Activated CD8-positive, alpha-beta T cell treated with anti-CD3 and anti-CD28 coated beads for 36 hours (primary cell): ENCODE results near the gene EYS. TPM values are rescaled to one million over a fixed set of nuclear protein-coding genes. Genes with fewer than 3 reads are reported as not detected.

Source experiments
- ATAC-seq: fragments of 200-7000 bp; cut with Tn5 transposase; one replicate; pipeline ENCODE4 v1.10.0; 2021; ENCODE audit warnings: mild to moderate bottlenecking, moderate library complexity
- CTCF ChIA-PET: fragments of 350-600 bp; sonication (Branson Sonifier 250); formaldehyde crosslinking; loops from one replicate; lab custom pipeline; 2021; ENCODE audit warnings: antibody characterized with exemption; lab: Charles Lee
- POLR2A ChIA-PET: fragments of 350-600 bp; sonication (Branson Sonifier 250); formaldehyde crosslinking; loops from one replicate; lab custom pipeline; 2021; ENCODE audit warnings: antibody characterized with exemption; lab: Charles Lee
- DNase-seq: peaks from one replicate; pipeline ENCODE4 v3.0.0-alpha.2; 2020
- H3K27ac Mint-ChIP-seq: one replicate; pipeline ENCODE4 v1.8.0; 2021; ENCODE audit warnings: mild to moderate bottlenecking, mixed read lengths
- H3K27me3 Mint-ChIP-seq: one replicate; pipeline ENCODE4 v1.8.0; 2021; ENCODE audit warnings: mixed read lengths
- H3K36me3 Mint-ChIP-seq: one replicate; pipeline ENCODE4 v1.8.0; 2021; ENCODE audit warnings: low read depth, mixed read lengths
- H3K4me1 Mint-ChIP-seq: one replicate; pipeline ENCODE4 v1.8.0; 2021; ENCODE audit warnings: low read depth, mixed read lengths
- H3K4me3 Mint-ChIP-seq: one replicate; pipeline ENCODE4 v1.8.0; 2021; ENCODE audit warnings: mild to moderate bottlenecking, moderate library complexity, mixed read lengths
- H3K9me3 Mint-ChIP-seq: one replicate; pipeline ENCODE4 v1.8.0; 2021; ENCODE audit warnings: mixed read lengths
- CTCF ChIP-seq: fragments of 200-600 bp; IDR thresholded peaks from one replicate; pipeline ENCODE4 v1.8.0; 2022; ENCODE audit warnings: antibody characterized with exemption, mild to moderate bottlenecking
- intact Hi-C: fragments of 100-400 bp; cut with micrococcal nuclease; formaldehyde crosslinking; loops from one replicate; pipeline ENCODE4 v1.10.0; 2022
- total RNA-seq, 2 experiments: library from RNA; stranded (reverse); gene quantifications; one replicate each; pipeline ENCODE4 v1.2.3, GENCODE V29; 2021

The EYS gene
- total RNA-seq, 2 experiments from 2014 or later: not detected

DNA sequence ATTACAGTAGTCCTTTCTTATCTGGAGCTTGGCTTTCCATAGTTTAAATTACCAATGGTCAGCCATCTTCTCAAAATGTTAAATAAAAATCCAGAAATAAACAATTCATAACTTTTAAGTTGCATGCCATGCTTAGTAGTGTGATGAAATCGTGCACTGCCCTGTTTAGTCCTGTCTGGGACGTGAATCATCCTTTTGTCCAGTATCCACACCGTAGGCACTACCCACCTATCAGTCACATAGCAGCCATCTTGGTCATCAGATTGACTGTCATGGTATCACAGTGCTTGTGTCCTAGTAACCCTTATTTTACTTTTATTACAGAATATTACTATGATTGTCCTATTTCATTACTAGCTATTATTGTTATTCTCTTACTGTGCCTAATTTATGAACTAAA is 924.1 kb downstream of the EYS start:
- DNase-seq (no peak), ATAC-seq (no peak)
- Mint-ChIP-seq H3K4me3 (no peak overlapping the region), H3K27me3 (no peaks in the 10 kb centered on the region), H3K9me3 (peaks cover 13% of the 10 kb centered on the region), H3K36me3 (no peaks in the 10 kb centered on the region), H3K4me1 (no peaks in the 10 kb centered on the region), H3K27ac (no peak overlapping the region)
- ChIA-PET POLR2A (no interaction called here), CTCF (no interaction called here)
- intact Hi-C loops: no loop called here
- no peak for TF ChIP-seq CTCF

DNA sequence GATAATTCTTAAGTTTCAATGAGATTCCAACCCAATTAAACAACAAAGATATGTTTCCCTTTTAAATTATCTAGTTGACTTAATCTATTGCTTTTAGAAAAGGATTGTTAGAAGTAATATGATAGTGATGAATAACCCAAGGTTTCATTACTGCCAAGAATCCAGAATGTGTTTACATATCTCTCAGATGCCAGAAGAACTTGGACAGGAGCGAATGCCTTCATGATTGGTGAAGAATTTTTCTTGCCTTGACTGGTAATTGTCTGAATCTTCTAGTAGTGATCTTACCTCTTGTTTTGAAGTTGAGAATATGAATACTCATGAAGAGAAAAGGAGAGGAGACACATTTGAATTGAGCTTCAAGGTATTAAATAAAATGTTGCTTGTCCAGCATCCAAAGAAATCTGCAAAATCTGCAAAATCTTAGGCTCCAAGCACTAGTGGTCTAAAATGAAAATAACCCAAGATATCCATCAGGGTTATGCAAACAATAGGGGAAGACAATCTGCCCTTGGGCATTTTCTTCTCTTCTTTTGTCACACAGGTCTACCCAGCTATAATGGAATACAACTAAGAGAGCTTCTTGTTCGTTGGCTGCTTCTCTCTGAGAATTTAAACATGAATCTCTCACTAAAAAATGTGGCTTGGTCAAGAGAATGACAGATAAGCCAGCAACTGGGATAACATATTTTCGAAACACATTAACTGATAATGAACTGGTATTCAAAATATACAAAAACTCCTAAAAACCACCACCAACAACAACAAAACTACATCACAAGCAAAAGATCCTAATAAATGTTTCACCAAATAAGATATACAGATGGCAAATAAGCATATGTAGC is 928.9 kb downstream of the EYS start:
- Mint-ChIP-seq H3K9me3 (peaks cover 17% of the 10 kb centered on the region), H3K27ac (no peak overlapping the region), H3K36me3 (no peaks in the 10 kb centered on the region), H3K27me3 (no peaks in the 10 kb centered on the region), H3K4me1 (no peaks in the 10 kb centered on the region), H3K4me3 (no peak overlapping the region)
- POLR2A ChIA-PET: no interaction called here
- no peak for DNase-seq
- TF ChIP-seq CTCF: no peak
- CTCF ChIA-PET: no interaction called here
- intact Hi-C loops: no loop called here
- ATAC-seq: no peak

GRCh38 chr6:64776359-64776758 is 930.7 kb downstream of the EYS start:
- Mint-ChIP-seq H3K36me3 (no peaks in the 10 kb centered on the region), H3K4me3 (no peak overlapping the region), H3K4me1 (no peaks in the 10 kb centered on the region), H3K27ac (no peak overlapping the region), H3K27me3 (no peaks in the 10 kb centered on the region), H3K9me3 (peaks cover 25% of the 10 kb centered on the region)
- ChIA-PET CTCF (no interaction called here), POLR2A (no interaction called here)
- TF ChIP-seq CTCF: no peak
- intact Hi-C loops: no loop called here
- DNase-seq (no peak), ATAC-seq (no peak)

DNA sequence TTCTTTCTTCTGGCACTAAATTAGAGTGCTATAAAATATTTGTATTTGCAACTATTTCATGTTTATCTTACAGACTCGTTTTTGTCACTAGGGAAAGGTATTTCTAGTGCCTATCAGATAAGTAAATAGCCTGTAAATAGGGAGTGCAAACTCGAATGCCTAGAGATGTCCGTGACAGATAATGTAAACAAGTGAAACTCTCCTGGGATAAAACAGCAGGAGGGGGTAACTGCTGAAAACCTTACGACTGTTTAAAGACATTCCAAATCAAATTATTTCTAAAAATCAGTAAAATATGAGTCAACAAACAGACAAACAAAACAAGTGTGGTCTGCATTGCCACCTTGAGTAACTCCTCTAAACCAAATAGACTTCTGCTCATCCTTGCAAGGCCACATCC is 932.1 kb downstream of the EYS start:
- Mint-ChIP-seq H3K36me3 (no peaks in the 10 kb centered on the region), H3K27ac (no peak overlapping the region), H3K9me3 (peaks cover 21% of the 10 kb centered on the region), H3K27me3 (no peaks in the 10 kb centered on the region), H3K4me3 (no peak overlapping the region), H3K4me1 (no peaks in the 10 kb centered on the region)
- DNase-seq (no peak), ATAC-seq (no peak)
- POLR2A ChIA-PET: no interaction called here
- intact Hi-C loops: no loop called here
- CTCF ChIA-PET: no interaction called here
- no peak for TF ChIP-seq CTCF

DNA sequence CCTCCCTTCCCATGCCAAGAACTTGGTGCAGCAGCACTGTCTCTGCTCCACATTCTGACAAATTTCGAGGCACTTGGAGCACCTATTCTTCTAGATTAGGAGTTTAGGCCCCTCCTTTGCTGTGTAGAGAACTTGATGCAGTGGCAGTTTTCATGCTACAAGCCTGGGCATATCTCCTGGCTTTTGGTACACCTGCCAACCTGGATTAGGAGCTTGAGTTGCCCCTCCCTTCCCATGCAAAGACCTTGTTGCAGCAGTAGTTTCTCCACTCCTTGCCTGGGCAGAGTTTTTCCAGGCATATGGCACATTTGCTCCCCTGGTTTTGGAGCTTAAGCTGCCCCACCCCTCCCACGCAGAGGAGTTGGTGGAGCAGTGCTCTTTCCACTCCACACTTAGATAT is 956.1 kb downstream of the EYS start:
- intact Hi-C loops: no loop called here
- no peaks in the 10 kb centered on the region for H3K4me1 Mint-ChIP-seq
- no peaks in the 10 kb centered on the region for H3K27me3 Mint-ChIP-seq
- H3K4me3 Mint-ChIP-seq: no peak overlapping the region
- peaks cover 12% of the 10 kb centered on the region for H3K9me3 Mint-ChIP-seq
- no peak for ATAC-seq
- ChIA-PET CTCF (no interaction called here), POLR2A (no interaction called here)
- H3K36me3 Mint-ChIP-seq: no peaks in the 10 kb centered on the region
- H3K27ac Mint-ChIP-seq: no peak overlapping the region
- no peak for TF ChIP-seq CTCF
- no peak for DNase-seq
